NCI-H2227 (cell line): ENCODE results near the gene PADI1.

Source experiments
- DNase-seq: peaks from one replicate; lab custom pipeline; 2025; ENCODE audit not compliant: unreplicated experiment; lab: John Stamatoyannopoulos, UW

Gene PADI1

GRCh38 chr1:17196496-17197185 lies 8.3 kb upstream of the PADI1 start:
- DNase-seq, result no peak

- no peak for DNase-seq
Observed at GRCh38 chr1:17197696-17198095, 7.2 kb upstream of the PADI1 start.

- DNase-seq, result no peak
Observed at GRCh38 chr1:17198476-17199258, 6.3 kb upstream of the PADI1 start.

- no peak for DNase-seq
Observed at GRCh38 chr1:17199267-17200044, 5.5 kb upstream of the PADI1 start.

- no peak for DNase-seq
Observed at GRCh38 chr1:17200246-17200645, 4.7 kb upstream of the PADI1 start.

GRCh38 chr1:17200756-17201155 lies 4.2 kb upstream of the PADI1 start:
- no peak for DNase-seq

- no peak for DNase-seq
Observed at GRCh38 chr1:17201201-17202021, 3.5 kb upstream of the PADI1 start.

GRCh38 chr1:17205652-17206051 lies 724 bp downstream of the PADI1 start:
- DNase-seq, result no peak

GRCh38 chr1:17206196-17206595 lies 1.3 kb downstream of the PADI1 start:
- no peak for DNase-seq

- no peak for DNase-seq
Observed at GRCh38 chr1:17207046-17207445, 2.1 kb downstream of the PADI1 start.

GRCh38 chr1:17207540-17207939 lies 2.6 kb downstream of the PADI1 start:
- DNase-seq, result no peak

GRCh38 chr1:17207966-17208418 lies 3.1 kb downstream of the PADI1 start:
- no peak for DNase-seq

- no peak for DNase-seq
Observed at GRCh38 chr1:17208546-17208945, 3.6 kb downstream of the PADI1 start.

- DNase-seq, result no peak
Observed at GRCh38 chr1:17209430-17209829, 4.5 kb downstream of the PADI1 start.

GRCh38 chr1:17210176-17210575 lies 5.2 kb downstream of the PADI1 start:
- no peak for DNase-seq

GRCh38 chr1:17211377-17211776 lies 6.4 kb downstream of the PADI1 start:
- DNase-seq, result no peak

GRCh38 chr1:17212009-17212408 lies 7.1 kb downstream of the PADI1 start:
- DNase-seq, result no peak

- DNase-seq, result peak; percentile 80
Observed at GRCh38 chr1:17212487-17213121, 7.7 kb downstream of the PADI1 start.

GRCh38 chr1:17213148-17213781 lies 8.3 kb downstream of the PADI1 start:
- no peak for DNase-seq

GRCh38 chr1:17213782-17214148 lies 8.8 kb downstream of the PADI1 start:
- DNase-seq, result no peak
